ENCODE data around the gene WEE1. TPM values are rescaled to one million over a fixed set of nuclear protein-coding genes. Genes with fewer than 3 reads are reported as not detected.
"Not testable (repeated sequence)": the region's sequence is repeated elsewhere in the genome, so short reads cannot be mapped to it uniquely, and the experiment has no call there.

WEE1 gene
- total RNA-seq (2014; rRNA removed; shearing (Covaris generic)) = 72.7 and 74.8 TPM in 2 replicates

DNA sequence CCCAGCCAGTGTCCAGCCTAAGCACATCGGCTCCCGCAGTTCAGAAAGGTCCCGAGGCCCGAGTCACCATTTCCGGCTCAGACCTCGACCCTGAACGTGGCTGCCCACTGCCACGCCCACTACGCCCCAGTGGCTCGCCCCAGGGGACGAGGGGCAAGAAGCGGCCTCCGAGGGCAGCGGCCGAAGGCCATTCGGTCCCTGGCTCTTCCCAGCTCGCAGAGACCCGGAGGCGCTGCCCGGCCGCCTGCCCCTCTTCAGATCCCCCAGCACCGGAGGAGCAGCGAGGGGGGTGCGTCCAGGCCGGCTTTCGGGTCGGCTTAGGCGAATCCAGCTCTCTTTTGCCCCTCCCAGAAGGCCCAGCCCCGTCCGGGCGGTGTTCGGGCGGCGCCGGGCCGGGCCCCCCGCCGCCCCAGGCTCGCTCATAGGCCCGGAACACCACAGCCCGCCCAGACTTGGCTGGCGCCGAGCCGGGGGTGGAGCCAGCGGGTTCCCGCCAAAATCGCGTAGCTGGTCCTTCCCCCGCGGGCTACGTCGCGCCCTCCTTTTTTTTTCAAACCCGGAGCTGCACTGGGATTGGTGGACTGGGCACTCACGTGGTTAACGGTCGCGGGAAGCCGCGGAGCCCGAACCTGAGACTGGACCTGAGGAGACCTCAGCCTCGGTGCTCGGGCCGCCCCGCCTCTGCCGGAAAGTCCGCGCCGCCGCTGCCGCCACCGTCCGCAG lies at the start of gene WEE1:
TSS of gene WEE1 (plus strand) at position 619 of the 723 bp plus-strand sequence. CDS start 264 bp downstream, outside the sequence.
- DNase-seq (ENCODE audit: low read depth) = peak; percentile 98

DNA sequence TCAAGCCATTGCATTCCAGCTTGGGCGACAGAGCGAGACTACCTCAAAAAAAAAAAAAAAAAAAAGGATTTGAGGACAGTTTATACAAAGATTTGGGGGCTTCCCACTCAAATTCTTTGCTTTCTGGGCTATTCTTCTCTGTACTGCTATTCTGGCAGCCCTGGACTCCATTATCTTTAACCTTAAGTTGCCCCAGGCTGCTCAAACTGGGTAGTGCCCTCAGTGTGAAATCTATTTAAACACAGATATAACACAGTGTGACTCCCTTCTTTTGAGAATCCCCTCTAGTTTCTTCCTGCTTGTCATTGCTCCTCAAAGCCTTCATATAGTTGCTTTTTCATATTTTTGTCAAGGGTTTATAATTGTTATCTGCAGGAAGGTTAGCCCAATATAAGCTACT lies 49.5 kb upstream of the WEE1 start:
- no peak for DNase-seq (ENCODE audit: low read depth)

DNA sequence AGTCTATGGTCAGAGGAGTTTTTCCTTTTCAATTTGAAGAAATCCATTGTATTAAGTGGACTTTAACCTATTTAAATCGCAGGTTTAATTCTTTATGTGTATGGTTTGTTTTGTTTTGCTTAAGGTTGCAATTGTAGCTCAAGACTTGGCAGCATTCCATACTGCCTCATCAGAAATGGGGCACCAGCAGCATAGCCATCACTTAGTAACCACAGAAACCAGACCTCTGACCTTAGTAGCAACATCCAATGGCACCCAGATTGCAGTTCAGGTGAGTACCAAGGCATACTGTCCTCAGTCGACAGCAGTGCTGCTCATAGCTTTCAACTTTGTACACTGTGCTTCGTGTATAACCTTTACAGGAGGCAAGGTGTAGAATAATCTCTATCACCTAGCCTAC lies 48.4 kb upstream of the WEE1 start:
- peak; percentile 64 for DNase-seq (ENCODE audit: low read depth)

DNA sequence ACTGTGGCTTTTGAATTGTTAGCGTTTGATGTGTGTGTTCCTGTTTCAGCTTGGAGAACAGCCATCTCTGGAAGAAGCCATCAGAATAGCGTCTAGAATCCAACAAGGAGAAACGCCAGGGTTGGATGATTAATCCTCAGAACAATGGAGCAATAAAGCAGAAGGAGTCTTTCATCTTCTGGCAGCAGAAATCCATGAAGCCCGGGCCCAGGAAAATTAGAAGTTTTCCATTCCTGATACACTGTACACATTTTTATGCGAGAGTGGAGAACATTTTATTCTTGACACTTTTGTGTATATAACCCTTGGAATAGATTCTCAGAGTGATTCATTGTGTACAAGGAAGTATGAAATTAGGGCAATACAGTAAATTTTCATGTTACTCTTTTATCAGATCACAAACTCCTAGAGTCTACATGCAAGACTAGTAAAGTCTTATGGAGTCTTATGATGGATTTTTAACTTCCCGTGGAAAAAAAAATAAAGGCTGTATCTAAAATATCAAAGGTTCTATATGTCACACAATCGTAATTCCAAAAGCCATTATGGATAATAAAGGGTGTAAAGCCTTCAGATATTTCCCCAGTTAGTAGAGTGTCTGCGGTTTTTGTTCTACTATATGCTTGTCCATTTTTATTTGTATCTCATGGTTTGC lies 45.9 kb upstream of the WEE1 start:
- DNase-seq (ENCODE audit: low read depth) = peak; percentile 92

DNA sequence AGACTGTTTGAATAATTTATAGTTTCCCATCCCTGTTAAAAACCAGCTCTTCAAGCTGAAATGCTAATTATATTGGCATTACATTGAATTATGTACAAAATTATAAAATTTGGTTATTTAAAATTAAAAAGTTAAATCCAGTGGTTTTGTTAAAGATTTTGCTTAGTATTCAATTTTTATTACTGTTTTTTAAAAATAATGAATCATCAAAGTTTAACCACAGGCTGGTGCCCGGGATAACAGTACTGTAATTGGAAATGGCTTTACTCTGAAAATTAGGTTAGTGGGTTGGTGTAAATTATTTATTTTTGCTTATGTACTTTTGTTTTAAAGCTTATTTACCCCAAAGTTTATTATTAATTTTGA lies 45.4 kb upstream of the WEE1 start:
- DNase-seq (ENCODE audit: low read depth) = no peak

DNA sequence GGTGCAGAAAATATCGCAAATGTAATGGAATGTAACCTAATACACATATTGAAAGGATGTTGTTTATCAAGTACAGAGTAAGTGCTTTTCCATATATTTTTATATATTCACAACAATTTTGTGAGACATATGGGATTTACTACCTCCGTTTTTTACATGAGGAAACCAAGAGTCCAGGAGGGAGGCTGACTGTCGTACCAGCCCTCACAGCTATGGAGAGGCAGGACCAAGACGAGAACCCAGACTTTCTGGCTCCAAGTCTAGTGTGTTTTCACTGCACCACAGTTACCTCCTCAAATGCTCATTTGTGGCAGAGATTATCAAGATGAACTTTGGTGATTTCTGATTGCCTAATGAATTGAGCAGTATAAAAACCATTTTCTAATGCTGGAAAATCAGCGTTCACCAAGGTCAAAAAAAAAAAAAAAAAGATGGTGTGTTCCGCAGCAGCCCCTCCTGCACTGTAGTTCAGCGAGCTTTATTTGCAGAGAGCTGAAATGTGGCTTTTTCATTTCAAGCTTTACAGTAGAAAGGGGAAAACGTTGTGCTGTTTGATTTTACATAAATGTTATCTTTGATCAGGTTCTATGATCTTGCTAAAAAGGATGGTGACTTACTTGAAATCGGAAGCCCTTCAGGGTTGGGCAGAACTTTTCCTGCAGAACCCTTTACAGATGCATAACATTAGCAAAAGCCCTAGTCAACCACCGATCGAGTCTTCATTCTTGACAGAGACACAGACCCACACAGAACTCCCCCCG lies 44.7 kb upstream of the WEE1 start:
- DNase-seq (ENCODE audit: low read depth) = no peak

DNA sequence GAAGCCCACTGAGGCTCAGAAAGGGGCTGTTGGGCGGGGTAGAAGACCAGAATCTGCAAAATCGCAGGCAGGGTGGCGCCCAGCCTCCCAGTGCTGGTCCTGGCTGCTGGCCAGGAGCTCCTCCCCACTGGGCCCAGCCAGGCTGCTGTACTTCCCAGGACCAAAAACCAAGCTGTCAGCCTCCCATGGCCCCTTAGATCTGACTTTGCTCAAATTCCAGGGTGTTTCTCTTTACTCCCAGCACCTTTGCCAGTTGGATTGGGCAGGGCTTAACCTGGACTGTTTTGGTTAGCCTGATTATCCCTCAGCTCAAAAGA lies 44.2 kb upstream of the WEE1 start:
- no peak for DNase-seq (ENCODE audit: low read depth)

DNA sequence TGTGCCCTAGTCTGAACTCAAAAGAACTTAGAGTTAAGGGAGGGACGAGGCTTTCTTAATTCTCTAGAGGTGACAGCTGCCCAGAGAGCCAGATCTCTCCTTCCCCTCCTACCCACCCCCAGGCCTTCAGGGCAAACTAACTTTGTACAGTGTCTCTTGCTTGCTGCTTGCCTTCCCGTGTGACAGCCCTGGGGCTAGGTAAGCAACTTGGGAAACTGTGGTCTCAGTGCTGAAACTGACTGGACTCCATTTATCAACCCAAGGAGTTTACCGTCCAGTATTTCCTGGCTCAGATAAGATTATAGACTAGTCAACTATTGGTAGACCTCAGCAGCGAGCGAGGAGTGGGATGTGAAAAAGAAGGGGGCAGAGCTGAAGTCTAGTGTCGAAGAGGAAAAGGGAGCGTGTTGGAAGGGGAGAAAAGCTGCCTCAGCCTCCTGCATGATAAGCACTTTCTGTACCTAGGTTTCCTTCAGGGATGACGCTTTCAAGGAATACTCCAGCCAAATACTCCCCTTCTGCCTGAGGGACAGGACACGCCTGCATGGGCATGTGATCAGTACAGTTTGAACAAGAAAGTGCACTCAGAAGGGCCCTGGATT lies 43.3 kb upstream of the WEE1 start:
- DNase-seq (ENCODE audit: low read depth) = peak; percentile 71

DNA sequence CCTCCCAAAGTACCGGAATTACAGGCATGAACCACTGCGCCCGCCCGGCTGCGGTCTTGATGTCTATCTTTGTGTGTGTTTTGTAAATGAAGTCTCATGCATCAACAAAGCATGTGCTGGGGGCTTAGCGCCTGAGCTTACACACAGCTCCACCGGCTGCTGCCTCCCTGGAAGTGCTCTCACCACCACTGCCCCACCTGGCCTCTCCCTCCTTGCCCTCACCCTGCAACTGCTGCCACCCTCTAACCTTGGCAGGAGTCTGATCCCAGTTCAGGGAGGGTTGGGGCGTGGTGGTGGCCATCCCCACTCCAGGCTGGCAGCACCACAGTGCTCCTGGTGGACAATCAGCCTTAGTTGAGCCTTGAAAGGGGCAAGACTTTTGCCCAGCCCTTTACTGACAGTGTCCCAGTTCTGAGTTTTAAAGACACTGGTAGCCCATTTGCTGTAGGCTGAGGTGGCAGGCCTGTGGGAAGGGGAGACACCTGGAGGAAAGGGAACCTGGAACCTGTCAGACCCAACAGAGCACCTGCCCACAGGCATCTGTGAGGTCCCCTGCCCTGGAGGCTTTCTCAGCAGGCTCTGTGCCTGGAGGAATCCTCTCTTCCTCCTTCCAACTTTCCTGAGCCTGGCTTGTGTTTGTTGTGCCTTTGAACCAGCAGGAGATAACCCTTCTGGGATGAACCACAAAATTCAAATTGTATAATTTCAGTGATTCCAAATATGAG lies 42.4 kb upstream of the WEE1 start:
- no peak for DNase-seq (ENCODE audit: low read depth)

DNA sequence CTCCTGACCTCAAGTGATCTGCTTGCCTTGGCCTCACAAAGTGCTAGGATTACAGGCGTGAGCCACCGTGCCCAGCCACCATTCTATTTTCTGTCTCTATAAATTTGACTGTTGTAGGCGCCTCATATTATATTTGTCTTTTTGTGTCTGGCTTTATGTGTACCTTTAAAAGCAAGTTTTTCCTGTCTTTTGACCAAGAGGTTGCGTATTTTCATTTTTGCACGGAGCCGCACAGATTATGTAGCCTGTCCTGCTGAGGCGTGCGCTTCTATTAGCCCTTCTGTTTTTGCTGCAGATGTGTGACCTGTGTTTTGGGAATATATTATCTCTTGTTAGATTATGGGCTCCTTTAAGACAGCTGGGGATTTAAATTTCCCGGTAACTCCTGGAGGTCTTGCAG lies 40.4 kb upstream of the WEE1 start:
- DNase-seq (ENCODE audit: low read depth) = peak; percentile 45

DNA sequence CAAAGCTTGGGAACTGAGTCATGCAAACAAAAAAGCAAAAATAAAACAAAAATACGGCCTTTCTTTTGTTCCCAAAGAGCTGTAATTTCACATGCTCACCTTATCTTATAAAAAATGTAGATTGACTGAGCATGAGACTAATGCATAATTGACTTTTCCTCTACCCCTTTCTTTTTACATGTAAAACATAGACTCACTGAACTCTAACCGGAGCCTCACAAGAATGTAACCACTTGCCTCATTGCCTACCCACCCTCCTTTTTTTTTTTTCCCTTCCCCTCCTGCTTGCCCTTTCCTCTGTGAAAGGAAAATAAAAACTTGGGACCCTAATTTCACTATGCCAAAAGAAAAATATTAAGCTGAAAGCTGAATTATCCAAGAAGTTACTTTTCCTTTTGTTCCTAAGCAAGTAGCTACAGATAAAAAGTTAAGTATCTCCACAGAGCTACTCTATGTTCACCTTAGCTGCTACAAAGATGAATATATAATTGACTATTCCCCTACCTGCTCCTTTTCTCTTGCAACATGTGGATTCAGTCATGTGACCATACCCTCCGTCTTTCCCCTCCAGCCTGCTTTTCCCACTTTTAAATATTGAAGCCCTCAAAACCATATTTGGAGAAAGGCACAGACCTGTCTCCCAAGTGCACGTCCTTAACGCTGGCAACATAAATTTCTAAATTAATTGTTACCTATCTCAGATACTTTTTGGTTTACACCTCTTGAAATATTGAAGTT lies 39.6 kb upstream of the WEE1 start:
- no peak for DNase-seq (ENCODE audit: low read depth)

DNA sequence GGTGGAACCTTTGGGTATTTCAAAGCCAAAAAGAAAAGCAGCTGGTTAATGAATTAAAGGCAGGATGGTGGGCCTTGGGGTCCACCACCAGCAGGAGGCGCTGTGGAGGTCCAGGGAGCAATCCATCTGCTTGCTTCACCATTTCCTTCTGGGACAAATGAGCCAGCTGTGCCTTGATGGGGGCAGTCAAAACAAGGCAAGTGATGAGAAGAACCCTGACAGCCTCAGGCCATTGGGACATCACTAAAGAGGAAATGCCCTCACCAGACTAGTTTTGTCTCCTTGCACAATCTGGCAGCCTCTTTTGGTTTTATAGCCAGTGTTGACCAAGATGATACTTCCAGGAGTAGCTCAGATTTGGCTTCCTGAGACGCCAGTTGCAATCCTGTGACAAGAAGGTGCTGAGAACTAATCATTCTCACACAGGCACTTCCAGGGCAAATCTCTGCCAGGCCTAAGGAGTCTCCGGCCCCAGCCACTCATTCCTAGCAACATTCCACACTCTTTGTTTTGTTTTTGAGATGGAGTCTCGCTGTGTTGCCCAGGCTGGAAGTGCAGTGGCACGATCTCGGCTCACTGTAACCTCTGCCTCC lies 38.2 kb upstream of the WEE1 start:
- DNase-seq (ENCODE audit: low read depth) = peak; percentile 79

DNA sequence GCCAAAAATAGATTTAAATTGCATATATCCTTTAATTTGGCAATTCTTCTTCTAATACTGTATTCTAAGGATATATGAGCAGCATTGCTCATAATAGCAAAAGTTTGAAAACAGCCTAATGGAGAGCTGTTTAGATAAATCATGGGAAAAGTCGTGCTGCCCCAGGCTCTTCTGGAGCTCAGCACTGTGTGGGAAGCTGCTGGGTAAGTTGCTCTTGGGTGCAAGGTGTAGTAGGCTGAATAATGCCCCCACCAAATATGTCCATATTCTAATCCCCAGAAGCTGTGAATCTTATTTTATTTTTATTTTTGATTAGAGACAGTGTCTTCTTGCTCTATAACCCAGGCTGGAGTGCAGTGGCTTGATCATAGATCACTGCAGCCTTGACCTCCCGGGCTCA lies 34.9 kb upstream of the WEE1 start:
- DNase-seq (ENCODE audit: low read depth) = no peak

DNA sequence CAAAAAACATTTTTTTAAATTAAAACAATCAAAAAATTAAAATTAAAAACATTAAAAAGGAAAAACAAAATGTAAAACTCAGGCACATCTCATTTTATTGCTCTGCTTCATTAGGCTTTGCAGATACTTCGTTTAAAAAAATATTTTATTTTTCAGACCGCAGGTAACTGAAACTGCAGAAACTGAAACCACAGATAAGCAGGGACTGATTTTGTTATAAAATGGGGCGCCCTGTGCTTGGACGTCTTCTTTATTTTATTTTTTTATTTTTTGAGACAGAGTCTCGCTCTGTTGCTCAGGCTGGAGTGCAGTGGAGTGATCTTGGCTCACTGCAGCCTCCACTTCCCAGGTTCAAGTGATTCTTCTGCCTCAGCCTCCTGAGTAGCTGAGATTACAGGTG lies 24.3 kb upstream of the WEE1 start:
- not testable (repeated sequence) for DNase-seq (ENCODE audit: low read depth)

DNA sequence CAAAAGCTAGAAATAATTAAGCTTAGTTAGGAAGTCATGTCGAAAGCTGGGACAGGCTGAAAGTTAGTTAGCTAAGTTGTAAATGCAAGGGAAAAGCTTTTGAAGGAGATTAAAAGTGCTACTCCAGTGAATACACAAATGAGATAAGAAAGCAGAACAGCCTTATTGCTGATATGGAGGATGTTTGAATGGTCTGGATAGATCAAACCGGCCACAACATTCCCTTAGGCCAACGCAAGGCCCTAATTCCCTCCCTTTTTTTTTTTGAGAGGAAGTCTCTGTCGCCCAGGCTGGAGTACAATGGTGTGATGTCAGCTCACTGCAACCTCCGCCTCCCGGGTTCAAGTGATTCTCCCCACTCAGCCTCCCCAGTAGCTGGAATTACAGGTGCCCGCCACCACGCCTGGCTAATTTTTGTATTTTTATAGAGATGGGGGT lies 23.3 kb upstream of the WEE1 start:
- no peak for DNase-seq (ENCODE audit: low read depth)

DNA sequence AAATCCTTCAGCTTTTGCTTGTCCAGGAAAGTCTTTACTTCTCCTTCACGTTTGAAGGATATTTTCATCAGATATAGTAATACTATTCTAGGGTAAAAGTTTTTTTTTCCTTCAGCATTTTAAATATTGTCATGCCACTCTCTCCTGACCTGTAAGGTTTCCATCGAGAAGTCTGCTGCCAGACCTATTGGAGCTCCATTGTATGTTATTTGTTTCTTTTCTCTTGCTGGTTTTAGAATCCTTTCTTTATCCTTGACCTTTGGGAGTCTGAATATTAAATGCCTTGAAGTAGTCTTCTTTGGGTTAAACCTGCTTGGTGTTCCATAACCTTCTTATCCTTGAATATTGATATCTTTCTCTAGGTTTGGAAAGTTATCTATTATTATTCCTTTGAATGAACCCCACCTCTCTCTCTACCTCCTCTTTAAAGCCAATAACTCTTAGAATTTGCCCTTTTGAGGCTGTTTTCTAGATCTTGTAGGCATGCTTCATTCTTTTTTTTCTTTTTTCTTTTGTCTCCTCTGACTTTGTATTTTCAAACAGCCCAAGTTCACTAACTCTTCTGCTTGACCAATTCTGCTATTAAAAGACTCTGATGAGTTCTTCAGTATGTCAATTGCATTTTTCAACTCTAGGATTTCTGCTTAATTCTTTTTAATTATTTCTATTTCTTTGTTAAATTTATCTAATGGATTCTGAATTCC lies 12.0 kb upstream of the WEE1 start:
- no peak for DNase-seq (ENCODE audit: low read depth)

DNA sequence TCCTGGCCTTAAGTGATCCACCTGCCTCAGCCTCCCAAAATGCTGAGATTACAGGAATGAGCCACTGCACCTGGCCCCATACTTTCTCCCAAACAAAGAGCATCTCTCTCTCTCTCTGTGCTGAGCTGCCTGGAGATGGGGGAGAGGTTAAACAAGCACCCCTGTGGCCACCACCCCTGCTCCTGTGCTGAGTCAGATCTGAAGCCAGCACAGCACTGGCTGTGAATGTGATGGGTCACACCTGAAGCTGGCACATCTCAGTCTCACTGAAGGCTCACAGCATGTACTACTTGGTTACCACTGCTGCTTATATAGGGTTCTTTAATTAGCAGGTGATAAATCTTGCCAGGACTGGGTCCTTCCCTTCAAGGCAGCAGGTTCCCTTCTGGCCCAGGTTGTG lies 10.8 kb upstream of the WEE1 start:
- DNase-seq (ENCODE audit: low read depth) = peak; percentile 57

DNA sequence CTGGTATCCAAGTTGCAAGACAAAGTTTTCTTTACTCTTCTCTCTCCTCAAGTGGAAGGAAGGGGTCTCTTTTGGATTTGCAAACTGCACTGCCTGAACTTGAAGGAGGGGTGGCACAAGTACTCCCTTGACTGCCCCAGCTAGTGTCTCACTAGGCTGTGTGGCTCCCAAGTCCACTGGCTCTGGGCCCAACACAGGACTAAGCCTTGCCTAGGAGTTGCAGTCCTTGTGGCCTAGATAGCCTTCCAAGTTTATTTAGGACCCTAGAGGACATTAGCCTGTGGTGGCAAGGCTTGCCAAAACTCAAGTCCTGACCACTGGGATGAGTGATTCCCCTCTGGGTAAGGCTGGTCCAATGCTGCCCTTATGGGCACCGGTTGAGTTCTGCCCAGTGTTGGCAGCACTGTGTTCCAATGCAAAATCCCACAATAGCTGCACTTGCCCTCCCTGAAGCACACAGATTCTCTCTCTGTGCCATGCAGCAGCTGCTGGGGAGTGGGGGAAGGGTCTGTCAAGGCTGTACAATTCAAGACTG lies 10.2 kb upstream of the WEE1 start:
- DNase-seq (ENCODE audit: low read depth) = no peak

DNA sequence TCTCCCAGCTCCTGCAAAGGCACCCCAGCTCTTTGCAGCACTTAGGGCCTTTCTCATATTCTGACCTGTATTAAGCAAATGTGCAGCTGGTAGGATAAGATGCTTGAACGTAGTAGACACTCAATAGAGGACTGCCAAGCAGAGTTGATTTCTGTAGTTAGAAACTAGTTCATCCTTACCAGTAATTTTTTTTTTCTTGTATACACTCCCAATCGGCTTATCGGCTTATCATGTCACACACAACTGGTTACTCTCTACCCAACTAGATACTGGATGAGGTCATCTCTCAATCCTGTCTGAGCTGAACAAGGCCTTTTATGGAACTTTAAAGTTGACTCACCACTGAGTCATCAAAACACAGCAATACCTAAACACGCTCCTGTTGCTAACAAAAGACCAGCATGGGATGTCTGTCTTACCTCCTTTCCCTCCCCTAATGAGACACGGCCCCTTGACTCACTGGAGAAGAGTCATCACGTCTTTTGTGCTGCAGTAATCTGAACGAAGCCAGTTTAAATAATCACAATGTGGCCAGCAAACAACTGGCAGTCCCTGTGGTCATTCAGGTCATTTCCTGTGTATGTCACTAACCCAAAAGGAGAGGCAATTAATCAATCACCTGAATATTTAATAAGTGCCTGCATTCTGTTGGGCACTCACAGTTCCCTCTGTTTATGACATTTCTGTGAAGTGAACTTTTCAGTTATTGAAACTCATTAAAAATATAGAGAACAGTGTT lies 7.5 kb upstream of the WEE1 start:
- DNase-seq (ENCODE audit: low read depth) = peak; percentile 100

Measured in M059J (cell line).